Ascending aorta (tissue), 2 donors: Measurements from ENCODE around the gene HMCN1. TPM values are rescaled to one million over a fixed set of nuclear protein-coding genes. Genes with fewer than 3 reads are reported as not detected.

Source experiments
- DNase-seq, 2 donors: peaks; one replicate each; pipeline ENCODE4 v3.0.0-alpha.2; 2019; ENCODE audit warnings: low spot score in 2 of 2
- H3K27ac ChIP-seq, 2 donors: fragments of 200-600 bp; sonication (generic); one replicate each; pipeline ENCODE4 v1.5.1; 2016 to 2017; ENCODE audit warnings: mild to moderate bottlenecking in 1 of 2
- H3K27me3 ChIP-seq: fragments of 200-600 bp; sonication (generic); one replicate; pipeline ENCODE4 v1.5.1; 2017
- H3K36me3 ChIP-seq, 2 donors: fragments of 200-600 bp; sonication (generic); one replicate each; pipeline ENCODE4 v1.5.1; 2016
- H3K4me1 ChIP-seq, 2 donors: fragments of 200-600 bp; sonication (generic); one replicate each; pipeline ENCODE4 v1.5.1; 2016 to 2017; ENCODE audit warnings: mild to moderate bottlenecking in 1 of 2
- H3K4me3 ChIP-seq, 2 donors: fragments of 200-600 bp; sonication (generic); one replicate each; pipeline ENCODE4 v1.5.1; 2016 to 2017; ENCODE audit warnings: mild to moderate bottlenecking in 1 of 2
- H3K9me3 ChIP-seq, 2 donors: fragments of 200-600 bp; sonication (generic); one replicate each; pipeline ENCODE4 v1.5.1; 2016
- CTCF ChIP-seq, 3 experiments: fragments of 200-600 bp in 2 of 3; fragments of 450-650 bp in 1 of 3; sonication (generic) in 2 of 3; IDR thresholded peaks; one replicate each; pipeline ENCODE4 v1.5.1; 2016 to 2019; ENCODE audit warnings: antibody characterized with exemption in 3 of 3, mild to moderate bottlenecking in 1 of 3, moderate library complexity in 1 of 3
- intact Hi-C: fragments of 100-400 bp; cut with DNase I; formaldehyde crosslinking; loops from one replicate; pipeline ENCODE4 v1.15.1; 2023
- total RNA-seq: library from RNA; depleted of rRNA; stranded (reverse); fragments of >200 nt; gene quantifications from one replicate; pipeline ENCODE4 v1.1.0, GENCODE V29; 2016

HMCN1 gene
- total RNA-seq, 1 donor from 2014 or later: 61.7 TPM

- H3K9me3 ChIP-seq: no peaks in the 10 kb centered on the region
- intact Hi-C loops: no loop called here
- no peaks in the 10 kb centered on the region for H3K27me3 ChIP-seq
- peaks cover 0 to 24% of the 10 kb centered on the region in 2 donors for H3K4me1 ChIP-seq
- H3K36me3 ChIP-seq: no peaks in the 10 kb centered on the region
- TF ChIP-seq CTCF (IDR thresholded peaks at IDR 0.05): no peak
- H3K4me3 ChIP-seq: no peak overlapping the region
- peak overlapping the region in 1 of 2 donors; percentile 31 for H3K27ac ChIP-seq
- DNase-seq: no peak
Observed at GRCh38 chr1:185896863-185897262, 162.7 kb downstream of the HMCN1 start.

GRCh38 chr1:185906186-185906585 is 172.0 kb downstream of the HMCN1 start:
- intact Hi-C loops: no loop called here
- no peaks in the 10 kb centered on the region for H3K27me3 ChIP-seq
- H3K27ac ChIP-seq: no peak overlapping the region
- no peaks in the 10 kb centered on the region for H3K9me3 ChIP-seq
- TF ChIP-seq CTCF (IDR thresholded peaks at IDR 0.05): no peak
- H3K4me3 ChIP-seq: no peak overlapping the region
- no peak for DNase-seq
- no peaks in the 10 kb centered on the region for H3K4me1 ChIP-seq
- no peaks in the 10 kb centered on the region for H3K36me3 ChIP-seq

- Histone ChIP-seq H3K36me3 (no peaks in the 10 kb centered on the region), H3K27ac (no peak overlapping the region), H3K9me3 (no peaks in the 10 kb centered on the region), H3K4me1 (no peaks in the 10 kb centered on the region), H3K27me3 (no peaks in the 10 kb centered on the region), H3K4me3 (no peak overlapping the region)
- intact Hi-C loops: no loop called here
- TF ChIP-seq CTCF (IDR thresholded peaks at IDR 0.05): no peak
- no peak for DNase-seq
Observed at GRCh38 chr1:185907246-185907645, 173.1 kb downstream of the HMCN1 start.

- Histone ChIP-seq H3K9me3 (no peaks in the 10 kb centered on the region), H3K36me3 (no peaks in the 10 kb centered on the region), H3K4me1 (peaks cover 0 to 13% of the 10 kb centered on the region in 2 donors), H3K27me3 (no peaks in the 10 kb centered on the region), H3K27ac (no peak overlapping the region), H3K4me3 (no peak overlapping the region)
- TF ChIP-seq CTCF (IDR thresholded peaks at IDR 0.05): no peak
- intact Hi-C loops: no loop called here
- DNase-seq: no peak
Observed at GRCh38 chr1:185911978-185912377, 177.8 kb downstream of the HMCN1 start.

- H3K27ac ChIP-seq: peak overlapping the region in 1 of 2 donors; percentile 26
Observed at GRCh38 chr1:185912504-185912903, 178.3 kb downstream of the HMCN1 start.

More at GRCh38 chr1:185912504-185912903, 178.3 kb downstream of the HMCN1 start:
- H3K36me3 ChIP-seq: no peaks in the 10 kb centered on the region
- H3K4me1 ChIP-seq: peaks cover 0 to 13% of the 10 kb centered on the region in 2 donors
- no peak for TF ChIP-seq CTCF (IDR thresholded peaks at IDR 0.05)
- intact Hi-C loops: no loop called here
- H3K4me3 ChIP-seq: no peak overlapping the region
- no peaks in the 10 kb centered on the region for H3K27me3 ChIP-seq
- H3K9me3 ChIP-seq: no peaks in the 10 kb centered on the region
- no peak for DNase-seq
